ENCODE data around the gene CCDC8. TPM values are rescaled to one million over a fixed set of nuclear protein-coding genes. Genes with fewer than 3 reads are reported as not detected.

CCDC8 gene
- total and polyA plus RNA-seq, 12 donors: 6.3 to 74.0 (median 34.4) TPM

GRCh38 chr19:46381756-46382345 lies 31.5 kb downstream of the CCDC8 start:
- no peak overlapping the region for H3K4me3 ChIP-seq
- H3K9me3 ChIP-seq (replicated peaks in 1 of 3): no peaks in the 10 kb centered on the region
- H3K36me3 ChIP-seq (replicated peaks in 1 of 2): peaks cover 0 to 81% of the 10 kb centered on the region in 2 donors
- intact Hi-C loops (cut with DNase I): loop anchor here in 1 of 2 donors (10.0 kb wide), 1 partner anchor 97 kb away; no protein-coding TSS in a partner anchor
- peaks cover 0 to 40% of the 10 kb centered on the region in 2 donors for H3K4me1 ChIP-seq (replicated peaks in 1 of 2)
- no peaks in the 10 kb centered on the region for H3K27me3 ChIP-seq
- 87 to 93% (median 91%) methylated on average over 15 of the region's 15 CpGs for WGBS, 4 donors
- TF ChIP-seq CTCF (IDR thresholded peaks at IDR 0.05) (no peak), POLR2A (IDR thresholded peaks at IDR 0.05) (no peak)
- DNase-seq: peak in 4 of 7 donors; percentile 10 to 44 (median 16)
- H3K27ac ChIP-seq: no peak overlapping the region

- DNase-seq: peak in 4 of 7 donors; percentile 4 to 42 (median 6)
- H3K27me3 ChIP-seq: no peaks in the 10 kb centered on the region
- no peak for TF ChIP-seq POLR2A (IDR thresholded peaks at IDR 0.05)
- TF ChIP-seq CTCF (IDR thresholded peaks at IDR 0.05): no peak
- WGBS, 4 donors: 96 to 100% (median 98%) methylated on average over 2 of the region's 2 CpGs
- H3K9me3 ChIP-seq (replicated peaks in 1 of 3): no peaks in the 10 kb centered on the region
- intact Hi-C loops (cut with DNase I): loop anchor here in 1 of 2 donors (10.0 kb wide), 1 partner anchor 97 kb away; no protein-coding TSS in a partner anchor
- H3K27ac ChIP-seq: no peak overlapping the region
- H3K4me3 ChIP-seq: no peak overlapping the region
- H3K4me1 ChIP-seq (replicated peaks in 1 of 2): peaks cover 0 to 40% of the 10 kb centered on the region in 2 donors
- H3K36me3 ChIP-seq (replicated peaks in 1 of 2): peaks cover 0 to 83% of the 10 kb centered on the region in 2 donors
These were observed 32.0 kb downstream of the CCDC8 start for GRCh38 chr19:46381346-46381745.

GRCh38 chr19:46380690-46381089 lies 32.7 kb downstream of the CCDC8 start:
- no peak for DNase-seq
- no peaks in the 10 kb centered on the region for H3K9me3 ChIP-seq (replicated peaks in 1 of 3)
- H3K27ac ChIP-seq: no peak overlapping the region
- intact Hi-C loops (cut with DNase I): loop anchor here in 1 of 2 donors (10.0 kb wide), 1 partner anchor 96 kb away; no protein-coding TSS in a partner anchor
- no peak overlapping the region for H3K4me3 ChIP-seq
- H3K36me3 ChIP-seq (replicated peaks in 1 of 2): peaks cover 0 to 90% of the 10 kb centered on the region in 2 donors
- no peak for TF ChIP-seq CTCF (IDR thresholded peaks at IDR 0.05)
- TF ChIP-seq POLR2A (IDR thresholded peaks at IDR 0.05): no peak
- WGBS, 4 donors: 94 to 97% (median 96%) methylated on average over 2 of the region's 2 CpGs
- peaks cover 0 to 40% of the 10 kb centered on the region in 2 donors for H3K4me1 ChIP-seq (replicated peaks in 1 of 2)
- no peaks in the 10 kb centered on the region for H3K27me3 ChIP-seq

- intact Hi-C loops (cut with DNase I): loop anchor here in 1 of 2 donors (10.0 kb wide), 1 partner anchor 93 kb away; no protein-coding TSS in a partner anchor
- Histone ChIP-seq H3K4me1 (replicated peaks in 1 of 2) (peaks cover 9 to 45% of the 10 kb centered on the region in 2 donors), H3K4me3 (no peak overlapping the region), H3K36me3 (replicated peaks in 1 of 2) (peaks cover 0 to 69% of the 10 kb centered on the region in 2 donors), H3K27me3 (no peaks in the 10 kb centered on the region), H3K27ac (peak overlapping the region in 2 of 5 donors; percentile 12 to 78), H3K9me3 (replicated peaks in 1 of 3) (no peaks in the 10 kb centered on the region)
- DNase-seq: peak in 1 of 7 donors; percentile 26
- 21 to 30% (median 24%) methylated on average over 2 of the region's 2 CpGs for WGBS, 4 donors
- TF ChIP-seq CTCF (IDR thresholded peaks at IDR 0.05): no peak
These were observed 35.1 kb downstream of the CCDC8 start for GRCh38 chr19:46378268-46378667.
